Stimulated activated CD4-positive, alpha-beta T cell treated with anti-CD3 and anti-CD28 coated beads, TNF-alpha, amount 100 ng/mL, for 1 hour (primary cell): ENCODE data around the gene KCP.

Source experiments
- DNase-seq, 3 donors: peaks; one replicate each; pipeline ENCODE4 v3.0.0-alpha.2; 2020; ENCODE audit warnings: low read depth in 3 of 3, low spot score in 1 of 3

KCP gene

GRCh38 chr7:128860158-128861073 is 50.1 kb downstream of the KCP start:
- no peak for DNase-seq

GRCh38 chr7:128859232-128860157 is 51.0 kb downstream of the KCP start:
- DNase-seq: no peak

- DNase-seq: no peak
Measured at GRCh38 chr7:128858380-128859231, 51.9 kb downstream of the KCP start.

GRCh38 chr7:128856001-128856718 is 54.3 kb downstream of the KCP start:
- no peak for DNase-seq

- no peak for DNase-seq
Measured at GRCh38 chr7:128855559-128855958, 55.0 kb downstream of the KCP start.

GRCh38 chr7:128854396-128854795 is 56.1 kb downstream of the KCP start:
- no peak for DNase-seq

- DNase-seq: no peak
Measured at GRCh38 chr7:128853799-128854198, 56.7 kb downstream of the KCP start.

- DNase-seq: no peak
Measured at GRCh38 chr7:128852537-128853254, 57.8 kb downstream of the KCP start.

GRCh38 chr7:128849804-128850490 is 60.6 kb downstream of the KCP start:
- no peak for DNase-seq

- no peak for DNase-seq
Measured at GRCh38 chr7:128849156-128849515, 61.4 kb downstream of the KCP start.

- no peak for DNase-seq
Measured at GRCh38 chr7:128848289-128849155, 62.0 kb downstream of the KCP start.

- DNase-seq: no peak
Measured at GRCh38 chr7:128847721-128848211, 62.7 kb downstream of the KCP start.

GRCh38 chr7:128846781-128847444 is 63.6 kb downstream of the KCP start:
- DNase-seq: no peak

GRCh38 chr7:128845987-128846386 is 64.5 kb downstream of the KCP start:
- no peak for DNase-seq

GRCh38 chr7:128845475-128845874 is 65.0 kb downstream of the KCP start:
- DNase-seq: no peak

- no peak for DNase-seq
Measured at GRCh38 chr7:128844777-128845311, 65.7 kb downstream of the KCP start.

- no peak for DNase-seq
Measured at GRCh38 chr7:128843938-128844621, 66.4 kb downstream of the KCP start.
